Measurements from ENCODE around the gene NPAS4. TPM values are rescaled to one million over a fixed set of nuclear protein-coding genes. Genes with fewer than 3 reads are reported as not detected.

NPAS4 gene
- total RNA-seq, 1 donor from 2014 or later, result not detected

- H3K4me3 Mint-ChIP-seq (ENCODE audit: unreplicated experiment), result peak overlapping the region; percentile 93
- TF ChIP-seq, protein P1, sequence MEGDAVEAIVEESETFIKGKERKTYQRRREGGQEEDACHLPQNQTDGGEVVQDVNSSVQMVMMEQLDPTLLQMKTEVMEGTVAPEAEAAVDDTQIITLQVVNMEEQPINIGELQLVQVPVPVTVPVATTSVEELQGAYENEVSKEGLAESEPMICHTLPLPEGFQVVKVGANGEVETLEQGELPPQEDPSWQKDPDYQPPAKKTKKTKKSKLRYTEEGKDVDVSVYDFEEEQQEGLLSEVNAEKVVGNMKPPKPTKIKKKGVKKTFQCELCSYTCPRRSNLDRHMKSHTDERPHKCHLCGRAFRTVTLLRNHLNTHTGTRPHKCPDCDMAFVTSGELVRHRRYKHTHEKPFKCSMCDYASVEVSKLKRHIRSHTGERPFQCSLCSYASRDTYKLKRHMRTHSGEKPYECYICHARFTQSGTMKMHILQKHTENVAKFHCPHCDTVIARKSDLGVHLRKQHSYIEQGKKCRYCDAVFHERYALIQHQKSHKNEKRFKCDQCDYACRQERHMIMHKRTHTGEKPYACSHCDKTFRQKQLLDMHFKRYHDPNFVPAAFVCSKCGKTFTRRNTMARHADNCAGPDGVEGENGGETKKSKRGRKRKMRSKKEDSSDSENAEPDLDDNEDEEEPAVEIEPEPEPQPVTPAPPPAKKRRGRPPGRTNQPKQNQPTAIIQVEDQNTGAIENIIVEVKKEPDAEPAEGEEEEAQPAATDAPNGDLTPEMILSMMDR (IDR thresholded peaks at IDR 0.05; ENCODE audit: unreplicated experiment), result no peak
- no peak overlapping the region for H3K27ac Mint-ChIP-seq (ENCODE audit: unreplicated experiment)
- H3K4me1 Mint-ChIP-seq (ENCODE audit: unreplicated experiment), result peaks cover 9% of the 10 kb centered on the region
- H3K36me3 Mint-ChIP-seq (ENCODE audit: low read depth, unreplicated experiment), result no peaks in the 10 kb centered on the region
- H3K9me3 Mint-ChIP-seq (ENCODE audit: unreplicated experiment), result no peaks in the 10 kb centered on the region
- no peak for DNase-seq (ENCODE audit: low spot score)
- peaks cover 14% of the 10 kb centered on the region for H3K27me3 Mint-ChIP-seq (ENCODE audit: unreplicated experiment)
Observed at GRCh38 chr11:66467756-66468155, 46.9 kb downstream of the NPAS4 start.

DNA sequence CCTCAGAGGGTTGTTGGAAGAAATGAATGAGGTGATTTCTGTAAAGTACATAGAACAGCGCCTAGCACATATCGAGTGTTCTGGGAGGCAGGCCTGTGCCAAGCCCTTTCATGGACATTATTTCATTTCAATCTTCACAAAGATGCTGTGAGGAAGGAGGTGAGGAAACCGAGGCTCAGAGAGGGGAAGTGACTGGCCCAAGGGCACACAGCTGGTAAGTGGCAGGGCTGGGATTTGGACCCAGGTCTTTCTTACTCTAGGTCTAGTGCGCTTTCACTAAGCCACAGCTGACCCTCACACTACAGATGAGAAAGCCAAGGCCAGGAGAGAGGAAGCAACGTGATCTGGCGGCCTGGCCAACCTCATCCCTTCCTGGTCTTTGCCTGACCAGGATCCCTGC is 47.9 kb downstream of the NPAS4 start:
- Mint-ChIP-seq H3K36me3 (ENCODE audit: low read depth, unreplicated experiment) (no peaks in the 10 kb centered on the region), H3K4me3 (ENCODE audit: unreplicated experiment) (peak overlapping the region; percentile 52), H3K27me3 (ENCODE audit: unreplicated experiment) (peaks cover 14% of the 10 kb centered on the region), H3K27ac (ENCODE audit: unreplicated experiment) (no peak overlapping the region), H3K9me3 (ENCODE audit: unreplicated experiment) (no peaks in the 10 kb centered on the region), H3K4me1 (ENCODE audit: unreplicated experiment) (peaks cover 9% of the 10 kb centered on the region)
- no peak for DNase-seq (ENCODE audit: low spot score)
- TF ChIP-seq, protein P1 (IDR thresholded peaks at IDR 0.05; ENCODE audit: unreplicated experiment), result no peak

GRCh38 chr11:66469441-66469840 is 48.6 kb downstream of the NPAS4 start:
- H3K27me3 Mint-ChIP-seq (ENCODE audit: unreplicated experiment), result peaks cover 16% of the 10 kb centered on the region

GRCh38 chr11:66470015-66470414 is 49.2 kb downstream of the NPAS4 start:
- no peaks in the 10 kb centered on the region for H3K9me3 Mint-ChIP-seq (ENCODE audit: unreplicated experiment)
- H3K36me3 Mint-ChIP-seq (ENCODE audit: low read depth, unreplicated experiment), result peaks cover 3% of the 10 kb centered on the region
- peak overlapping the region; percentile 25 for H3K27ac Mint-ChIP-seq (ENCODE audit: unreplicated experiment)
- peaks cover 16% of the 10 kb centered on the region for H3K27me3 Mint-ChIP-seq (ENCODE audit: unreplicated experiment)
- no peak for DNase-seq (ENCODE audit: low spot score)
- peaks cover 9% of the 10 kb centered on the region for H3K4me1 Mint-ChIP-seq (ENCODE audit: unreplicated experiment)
- H3K4me3 Mint-ChIP-seq (ENCODE audit: unreplicated experiment), result peak overlapping the region; percentile 63
- TF ChIP-seq, protein P1 (IDR thresholded peaks at IDR 0.05; ENCODE audit: unreplicated experiment), result no peak

More at GRCh38 chr11:66469441-66469840, 48.6 kb downstream of the NPAS4 start:
- no peak overlapping the region for H3K27ac Mint-ChIP-seq (ENCODE audit: unreplicated experiment)
- DNase-seq (ENCODE audit: low spot score), result no peak
- H3K36me3 Mint-ChIP-seq (ENCODE audit: low read depth, unreplicated experiment), result peaks cover 3% of the 10 kb centered on the region
- TF ChIP-seq, protein P1 (IDR thresholded peaks at IDR 0.05; ENCODE audit: unreplicated experiment), result no peak
- peaks cover 9% of the 10 kb centered on the region for H3K4me1 Mint-ChIP-seq (ENCODE audit: unreplicated experiment)
- H3K9me3 Mint-ChIP-seq (ENCODE audit: unreplicated experiment), result no peaks in the 10 kb centered on the region
- no peak overlapping the region for H3K4me3 Mint-ChIP-seq (ENCODE audit: unreplicated experiment)

GRCh38 chr11:66471142-66471541 is 50.3 kb downstream of the NPAS4 start:
- Mint-ChIP-seq H3K9me3 (ENCODE audit: unreplicated experiment) (no peaks in the 10 kb centered on the region), H3K36me3 (ENCODE audit: low read depth, unreplicated experiment) (peaks cover 3% of the 10 kb centered on the region), H3K27me3 (ENCODE audit: unreplicated experiment) (peaks cover 11% of the 10 kb centered on the region), H3K27ac (ENCODE audit: unreplicated experiment) (no peak overlapping the region), H3K4me3 (ENCODE audit: unreplicated experiment) (peak overlapping the region; percentile 44), H3K4me1 (ENCODE audit: unreplicated experiment) (peaks cover 5% of the 10 kb centered on the region)
- TF ChIP-seq, protein P1 (IDR thresholded peaks at IDR 0.05; ENCODE audit: unreplicated experiment), result no peak
- no peak for DNase-seq (ENCODE audit: low spot score)
